ENCODE results near the gene KRTAP5-9.
A peak's percentile ranks its signal among the peaks of the same experiment; 100 is the strongest.
"Not testable (repeated sequence)": the region's sequence is repeated elsewhere in the genome, so short reads cannot be mapped to it uniquely, and the experiment has no call there.

The KRTAP5-9 gene

GRCh38 chr11:71582969-71583368, 34.7 kb downstream of the KRTAP5-9 start:
- not testable (repeated sequence) for DNase-seq (ENCODE audit: low read depth in 3 of 3)

DNA sequence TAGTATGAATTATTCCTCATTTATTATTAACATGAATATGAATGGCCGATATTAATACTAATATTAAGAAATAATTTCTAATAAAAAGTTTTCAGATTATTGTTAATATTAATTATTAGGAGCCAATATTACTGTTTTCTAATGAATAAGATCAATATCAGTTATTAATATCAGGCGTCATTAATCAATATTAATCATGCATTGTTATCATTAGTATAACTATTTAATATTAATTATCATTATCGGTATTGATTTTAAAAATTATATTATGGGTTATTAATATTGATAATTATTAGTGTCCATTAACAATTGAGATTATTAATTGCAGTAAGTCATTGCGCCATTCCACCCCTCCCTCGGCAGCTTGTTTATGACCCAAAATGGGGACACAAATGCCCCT, 37.5 kb downstream of the KRTAP5-9 start:
- DNase-seq (ENCODE audit: low read depth in 3 of 3): not testable (repeated sequence)

- DNase-seq (ENCODE audit: low read depth in 3 of 3): not testable (repeated sequence)
Measured at GRCh38 chr11:71588314-71588713, 40.1 kb downstream of the KRTAP5-9 start.

- DNase-seq (ENCODE audit: low read depth in 3 of 3): peak; percentile 23 to 54 (median 35)
Measured at GRCh38 chr11:71588822-71589545, 40.8 kb downstream of the KRTAP5-9 start.

GRCh38 chr11:71589546-71589920, 41.3 kb downstream of the KRTAP5-9 start:
- DNase-seq (ENCODE audit: low read depth in 3 of 3): not testable (repeated sequence)
